ENCODE data around the gene GPHA2. TPM values are rescaled to one million over a fixed set of nuclear protein-coding genes. Genes with fewer than 3 reads are reported as not detected.

GPHA2 gene
- total and polyA plus RNA-seq, 2 donors (not counting 1 experiment from before 2014, with no cell fraction given), result not detected

GRCh38 chr11:64919627-64920026 lies 16.1 kb downstream of the GPHA2 start:
- Histone ChIP-seq H3K4me3 (replicated peaks in 1 of 4; ENCODE audit: control extremely low read depth in 1 of 4, insufficient read depth in 1 of 4, low read depth in 3 of 4, low read length in 4 of 4) (no peak overlapping the region), H3K79me2 (ENCODE audit: control insufficient read depth, insufficient read depth, low read length) (peaks cover 10% of the 10 kb centered on the region), H4K20me1 (ENCODE audit: control insufficient read depth, extremely low read depth, insufficient read depth, low read length) (no peaks in the 10 kb centered on the region), H3K27ac (ENCODE audit: insufficient read depth, low read length) (no peak overlapping the region), H2AFZ (ENCODE audit: low read length) (no peak overlapping the region), H3K27me3 (ENCODE audit: control insufficient read depth, insufficient read depth, low read length) (no peaks in the 10 kb centered on the region), H3K36me3 (ENCODE audit: control insufficient read depth, insufficient read depth, low read length) (no peaks in the 10 kb centered on the region), H3K4me2 (ENCODE audit: extremely low read depth, insufficient read depth, low read length) (no peak overlapping the region), H3K9ac (ENCODE audit: insufficient read depth, low read length) (no peak overlapping the region), H3K4me1 (ENCODE audit: control insufficient read depth, extremely low read depth, insufficient read depth, low read length) (peaks cover 6% of the 10 kb centered on the region), H3K9me3 (ENCODE audit: control insufficient read depth, insufficient read depth, low read depth, low read length) (no peaks in the 10 kb centered on the region)
- DNase-seq (ENCODE audit: low read depth in 2 of 2), result no peak
- TF ChIP-seq EZH2 (IDR thresholded peaks at IDR 0.05; ENCODE audit: low read length, missing control alignments), result no peak
- no peak for TF ChIP-seq CTCF (conservative IDR thresholded peaks at IDR 0.05 in 1 of 2, IDR thresholded peaks at IDR 0.05 in 1 of 2; ENCODE audit: low read depth in 1 of 2, low read length in 2 of 2)

DNA sequence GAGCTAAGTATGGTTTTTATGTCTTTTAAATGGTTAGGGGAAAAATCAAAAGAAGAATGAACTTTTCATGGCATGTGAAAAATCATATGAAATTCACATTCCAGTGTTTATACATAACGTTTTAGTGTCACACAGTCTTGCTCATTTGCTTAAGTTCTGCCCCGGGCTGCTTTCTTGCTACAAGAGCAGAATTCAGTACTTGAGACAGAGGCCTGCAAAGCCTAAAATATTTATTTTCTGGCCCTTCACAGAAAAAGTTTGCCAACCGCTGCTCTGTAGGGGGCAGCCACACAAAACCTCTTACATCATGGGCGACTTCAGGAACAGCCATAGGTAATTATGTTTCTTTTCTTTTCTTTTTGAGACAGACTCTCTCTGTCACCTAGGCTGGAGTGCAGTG lies 17.7 kb downstream of the GPHA2 start:
- Histone ChIP-seq H3K4me3 (replicated peaks in 1 of 4; ENCODE audit: control extremely low read depth in 1 of 4, insufficient read depth in 1 of 4, low read depth in 3 of 4, low read length in 4 of 4) (peak overlapping the region; percentile 50 to 92 (median 73)), H3K27me3 (ENCODE audit: control insufficient read depth, insufficient read depth, low read length) (no peaks in the 10 kb centered on the region), H3K9me3 (ENCODE audit: control insufficient read depth, insufficient read depth, low read depth, low read length) (no peaks in the 10 kb centered on the region), H2AFZ (ENCODE audit: low read length) (no peak overlapping the region), H3K79me2 (ENCODE audit: control insufficient read depth, insufficient read depth, low read length) (peaks cover 10% of the 10 kb centered on the region), H3K36me3 (ENCODE audit: control insufficient read depth, insufficient read depth, low read length) (peaks cover 3% of the 10 kb centered on the region), H3K4me2 (ENCODE audit: extremely low read depth, insufficient read depth, low read length) (peak overlapping the region; percentile 74), H3K4me1 (ENCODE audit: control insufficient read depth, extremely low read depth, insufficient read depth, low read length) (no peaks in the 10 kb centered on the region), H3K27ac (ENCODE audit: insufficient read depth, low read length) (peak overlapping the region; percentile 44), H3K9ac (ENCODE audit: insufficient read depth, low read length) (no peak overlapping the region), H4K20me1 (ENCODE audit: control insufficient read depth, extremely low read depth, insufficient read depth, low read length) (no peaks in the 10 kb centered on the region)
- DNase-seq (ENCODE audit: low read depth in 2 of 2), result peak; percentile 59 to 65
- TF ChIP-seq CTCF (conservative IDR thresholded peaks at IDR 0.05 in 1 of 2, IDR thresholded peaks at IDR 0.05 in 1 of 2; ENCODE audit: low read depth in 1 of 2, low read length in 2 of 2), result peak; percentile 25 to 41
- no peak for TF ChIP-seq EZH2 (IDR thresholded peaks at IDR 0.05; ENCODE audit: low read length, missing control alignments)

- Histone ChIP-seq H3K36me3 (ENCODE audit: control insufficient read depth, insufficient read depth, low read length) (peaks cover 5% of the 10 kb centered on the region), H3K4me2 (ENCODE audit: extremely low read depth, insufficient read depth, low read length) (peak overlapping the region; percentile 74), H3K9me3 (ENCODE audit: control insufficient read depth, insufficient read depth, low read depth, low read length) (no peaks in the 10 kb centered on the region), H3K27me3 (ENCODE audit: control insufficient read depth, insufficient read depth, low read length) (no peaks in the 10 kb centered on the region), H2AFZ (ENCODE audit: low read length) (peak overlapping the region; percentile 52), H3K4me1 (ENCODE audit: control insufficient read depth, extremely low read depth, insufficient read depth, low read length) (no peaks in the 10 kb centered on the region), H3K79me2 (ENCODE audit: control insufficient read depth, insufficient read depth, low read length) (peaks cover 10% of the 10 kb centered on the region), H3K27ac (ENCODE audit: insufficient read depth, low read length) (peak overlapping the region; percentile 44), H3K9ac (ENCODE audit: insufficient read depth, low read length) (peak overlapping the region; percentile 41), H4K20me1 (ENCODE audit: control insufficient read depth, extremely low read depth, insufficient read depth, low read length) (no peaks in the 10 kb centered on the region), H3K4me3 (replicated peaks in 1 of 4; ENCODE audit: control extremely low read depth in 1 of 4, insufficient read depth in 1 of 4, low read depth in 3 of 4, low read length in 4 of 4) (peak overlapping the region; percentile 50 to 92 (median 73))
- TF ChIP-seq CTCF (conservative IDR thresholded peaks at IDR 0.05 in 1 of 2, IDR thresholded peaks at IDR 0.05 in 1 of 2; ENCODE audit: low read depth in 1 of 2, low read length in 2 of 2), result no peak
- DNase-seq (ENCODE audit: low read depth in 2 of 2), result no peak
Measured at GRCh38 chr11:64917663-64917995, 18.1 kb downstream of the GPHA2 start.
